Suppressor macrophage treated with lipopolysaccharide for 4 hours (primary cell): ENCODE results near the gene KRT8.
"Not testable (repeated sequence)": the region's sequence is repeated elsewhere in the genome, so short reads cannot be mapped to it uniquely, and the experiment has no call there.

Experiments used
- DNase-seq: peaks from one replicate; pipeline ENCODE4 v3.0.0-alpha.2; 2020

The KRT8 gene

GRCh38 chr12:52901715-52902541 lies 2.9 kb downstream of the KRT8 start:
- DNase-seq = no peak

DNA sequence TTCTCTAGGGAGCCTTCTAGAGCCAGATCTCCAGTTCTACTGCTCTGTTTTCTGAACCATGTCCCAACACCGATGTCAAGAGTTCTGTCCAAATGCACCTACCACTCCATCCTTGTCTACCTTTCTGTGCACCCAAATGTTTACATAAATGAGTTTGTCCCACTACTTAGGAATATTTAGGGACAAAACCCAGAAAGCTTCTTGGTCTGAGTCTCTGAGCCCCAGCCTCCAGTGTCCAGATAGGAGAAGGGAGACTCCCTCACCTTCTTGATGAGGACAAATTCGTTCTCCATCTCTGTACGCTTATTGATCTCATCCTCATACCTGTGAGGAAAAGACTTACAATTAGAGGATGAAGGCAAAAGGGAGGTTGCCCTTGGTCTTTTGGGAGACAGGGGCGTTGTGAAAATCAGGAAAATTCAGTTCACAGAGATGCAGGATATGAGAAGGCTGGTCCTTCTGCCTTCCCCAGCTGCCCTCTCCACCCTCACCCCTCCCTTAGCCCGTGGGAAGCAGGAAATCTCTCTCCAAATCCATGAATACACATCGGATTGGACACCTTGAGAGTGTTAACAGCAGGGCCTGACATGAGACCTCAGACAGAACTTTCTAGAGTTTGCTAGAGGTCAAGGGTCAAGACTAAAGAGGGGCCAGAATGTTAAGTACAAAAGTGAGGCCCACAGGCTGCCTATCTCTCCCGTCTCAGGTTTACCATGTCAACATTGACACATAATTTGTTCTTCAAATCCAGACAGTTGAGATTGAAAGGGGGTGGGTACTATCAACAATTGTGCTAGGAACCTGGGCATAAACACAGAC lies 3.8 kb downstream of the KRT8 start:
- no peak for DNase-seq

GRCh38 chr12:52900166-52900895 lies 4.5 kb downstream of the KRT8 start:
- DNase-seq = no peak

- DNase-seq = no peak
These were observed 5.4 kb downstream of the KRT8 start for GRCh38 chr12:52899338-52900035.

- no peak for DNase-seq
These were observed 8.4 kb downstream of the KRT8 start for GRCh38 chr12:52896190-52897100.

- no peak for DNase-seq
These were observed 9.1 kb downstream of the KRT8 start for GRCh38 chr12:52895726-52896189.

- no peak for DNase-seq
These were observed 11.9 kb downstream of the KRT8 start for GRCh38 chr12:52892974-52893373.

DNA sequence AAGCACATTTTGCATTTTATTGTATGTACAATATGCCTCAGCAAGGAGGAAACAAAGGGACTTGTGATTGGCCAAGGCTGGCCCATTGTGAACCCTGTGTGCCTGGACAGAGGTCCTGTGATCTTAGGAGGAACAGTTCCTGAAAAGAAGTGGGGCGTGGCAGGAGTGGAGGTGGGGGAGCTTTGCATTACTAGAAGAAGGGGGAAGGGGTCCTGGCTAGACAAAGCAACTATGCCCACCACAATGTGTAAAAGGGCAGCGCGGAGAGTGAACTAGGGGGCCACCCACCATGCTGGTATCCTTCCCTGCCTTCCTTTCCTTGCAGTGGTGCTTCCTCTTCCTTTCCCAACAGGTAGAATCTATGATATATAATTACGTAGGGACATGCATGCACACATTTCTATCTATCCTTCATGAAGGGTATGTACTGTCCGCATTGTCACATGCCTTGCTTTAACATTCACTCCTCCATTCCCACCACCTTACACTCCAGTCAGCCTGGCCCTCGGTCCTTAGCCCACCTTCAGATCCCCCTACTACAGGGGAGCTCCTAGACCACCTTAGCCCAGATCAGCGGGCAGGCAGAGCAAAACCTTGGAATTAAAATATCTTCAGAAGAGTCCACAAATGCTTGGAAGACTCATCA lies 12.5 kb downstream of the KRT8 start:
- no peak for DNase-seq

- no peak for DNase-seq
These were observed 13.8 kb downstream of the KRT8 start for GRCh38 chr12:52891044-52891443.

GRCh38 chr12:52890417-52890816 lies 14.5 kb downstream of the KRT8 start:
- DNase-seq = no peak

GRCh38 chr12:52884526-52885293 lies 20.2 kb downstream of the KRT8 start:
- peak; percentile 81 for DNase-seq

- DNase-seq = not testable (repeated sequence)
These were observed 24.4 kb downstream of the KRT8 start for GRCh38 chr12:52880499-52880898.

- DNase-seq = peak; percentile 84
These were observed 25.2 kb downstream of the KRT8 start for GRCh38 chr12:52879394-52880351.

GRCh38 chr12:52878507-52879393 lies 26.1 kb downstream of the KRT8 start:
- no peak for DNase-seq

- DNase-seq = no peak
These were observed 27.6 kb downstream of the KRT8 start for GRCh38 chr12:52877242-52877641.

DNA sequence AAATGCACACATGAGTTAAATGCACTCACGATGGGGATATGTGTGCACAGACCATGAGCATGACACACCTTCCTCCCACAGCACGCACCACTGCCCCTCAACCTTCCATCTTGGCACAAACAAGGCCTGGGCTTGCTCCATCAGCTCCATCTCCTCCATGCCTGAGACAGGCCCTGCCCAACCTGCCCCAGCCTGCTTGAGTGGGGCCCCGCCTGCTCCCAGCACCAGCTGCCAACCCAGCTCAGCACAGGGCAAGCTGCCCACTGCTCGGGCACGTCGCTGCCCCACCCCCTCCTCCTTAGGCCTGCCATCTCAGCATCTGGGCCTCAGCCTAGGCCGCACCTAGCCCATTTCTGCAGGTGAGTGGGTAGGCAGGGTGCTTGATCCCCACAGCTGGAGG lies 28.5 kb downstream of the KRT8 start:
- DNase-seq = no peak

DNA sequence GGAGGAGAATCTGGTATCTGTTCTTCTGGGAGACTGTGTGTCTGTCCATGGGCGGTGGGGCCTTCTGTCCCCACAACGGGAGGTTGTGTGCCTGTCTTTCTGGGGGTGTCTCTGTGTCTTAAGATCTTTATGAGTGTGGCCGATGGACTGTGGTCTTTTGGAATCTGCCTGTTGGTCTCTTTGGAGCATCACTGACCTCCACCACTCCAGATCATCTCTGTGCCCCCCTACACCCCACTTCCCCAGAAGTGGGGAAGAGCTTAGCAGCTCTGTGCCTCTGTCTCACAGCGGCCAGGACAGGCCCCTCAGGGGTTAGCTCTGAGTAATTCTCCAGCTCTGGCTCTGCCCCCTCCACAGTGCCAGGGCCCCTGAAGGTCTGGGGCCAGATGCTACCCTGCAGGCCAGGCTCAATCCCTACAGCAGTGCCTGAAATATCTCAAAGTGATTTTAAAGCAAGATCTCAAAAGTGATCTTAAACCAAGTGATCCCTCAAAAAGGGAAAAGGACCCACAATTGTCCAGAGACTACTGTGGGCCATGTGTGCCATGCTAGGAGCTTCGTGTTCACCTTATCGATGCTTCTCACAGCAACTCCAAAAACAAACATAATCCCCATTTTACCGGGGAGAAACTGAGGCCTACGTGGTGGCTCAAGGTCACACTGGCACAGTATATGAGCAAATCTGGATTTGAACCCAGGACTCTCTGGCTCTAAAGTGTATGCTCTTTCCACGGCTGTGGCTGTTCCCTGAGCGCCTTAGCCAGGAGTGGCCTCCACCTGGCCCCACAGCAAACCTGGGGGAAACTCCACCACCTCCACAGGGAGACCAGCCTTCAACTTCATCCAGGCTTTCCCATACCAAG lies 30.1 kb downstream of the KRT8 start:
- DNase-seq = no peak
